Measurements from ENCODE around the gene UBE2D1.

The UBE2D1 gene

GRCh38 chr10:58334817-58335305 is at the start of gene UBE2D1:
Gene UBE2D1, plus strand, starts transcription at chr10:58335006. Its CDS starts 196 bp downstream, at chr10:58335202.
- peak; percentile 61 to 66 for DNase-seq (ENCODE audit: low read depth in 2 of 2, low spot score in 1 of 2)

GRCh38 chr10:58291538-58292174 is 43.1 kb upstream of the UBE2D1 start:
- no peak for DNase-seq (ENCODE audit: low read depth in 2 of 2, low spot score in 1 of 2)

GRCh38 chr10:58293989-58294388 is 40.8 kb upstream of the UBE2D1 start:
- no peak for DNase-seq (ENCODE audit: low read depth in 2 of 2, low spot score in 1 of 2)

- peak; percentile 24 to 34 for DNase-seq (ENCODE audit: low read depth in 2 of 2, low spot score in 1 of 2)
Observed at GRCh38 chr10:58299580-58299979, 35.2 kb upstream of the UBE2D1 start.

GRCh38 chr10:58300676-58301075 is 34.1 kb upstream of the UBE2D1 start:
- no peak for DNase-seq (ENCODE audit: low read depth in 2 of 2, low spot score in 1 of 2)

GRCh38 chr10:58302254-58302653 is 32.6 kb upstream of the UBE2D1 start:
- no peak for DNase-seq (ENCODE audit: low read depth in 2 of 2, low spot score in 1 of 2)

GRCh38 chr10:58304099-58304633 is 30.6 kb upstream of the UBE2D1 start:
- no peak for DNase-seq (ENCODE audit: low read depth in 2 of 2, low spot score in 1 of 2)

GRCh38 chr10:58305821-58306220 is 29.0 kb upstream of the UBE2D1 start:
- DNase-seq (ENCODE audit: low read depth in 2 of 2, low spot score in 1 of 2), result no peak

- no peak for DNase-seq (ENCODE audit: low read depth in 2 of 2, low spot score in 1 of 2)
Observed at GRCh38 chr10:58307676-58308075, 27.1 kb upstream of the UBE2D1 start.

GRCh38 chr10:58311026-58311425 is 23.8 kb upstream of the UBE2D1 start:
- no peak for DNase-seq (ENCODE audit: low read depth in 2 of 2, low spot score in 1 of 2)

GRCh38 chr10:58316874-58317273 is 17.9 kb upstream of the UBE2D1 start:
- DNase-seq (ENCODE audit: low read depth in 2 of 2, low spot score in 1 of 2), result no peak

GRCh38 chr10:58318346-58318745 is 16.5 kb upstream of the UBE2D1 start:
- no peak for DNase-seq (ENCODE audit: low read depth in 2 of 2, low spot score in 1 of 2)

- no peak for DNase-seq (ENCODE audit: low read depth in 2 of 2, low spot score in 1 of 2)
Observed at GRCh38 chr10:58319599-58319998, 15.2 kb upstream of the UBE2D1 start.

- no peak for DNase-seq (ENCODE audit: low read depth in 2 of 2, low spot score in 1 of 2)
Observed at GRCh38 chr10:58320351-58321049, 14.3 kb upstream of the UBE2D1 start.

GRCh38 chr10:58322072-58322834 is 12.6 kb upstream of the UBE2D1 start:
- DNase-seq (ENCODE audit: low read depth in 2 of 2, low spot score in 1 of 2), result no peak

- no peak for DNase-seq (ENCODE audit: low read depth in 2 of 2, low spot score in 1 of 2)
Observed at GRCh38 chr10:58322835-58323209, 12.0 kb upstream of the UBE2D1 start.

GRCh38 chr10:58326967-58327381 is 7.8 kb upstream of the UBE2D1 start:
- no peak for DNase-seq (ENCODE audit: low read depth in 2 of 2, low spot score in 1 of 2)

- no peak for DNase-seq (ENCODE audit: low read depth in 2 of 2, low spot score in 1 of 2)
Observed at GRCh38 chr10:58328233-58328632, 6.6 kb upstream of the UBE2D1 start.

GRCh38 chr10:58330431-58330830 is 4.4 kb upstream of the UBE2D1 start:
- DNase-seq (ENCODE audit: low read depth in 2 of 2, low spot score in 1 of 2), result no peak

GRCh38 chr10:58331646-58332045 is 3.2 kb upstream of the UBE2D1 start:
- DNase-seq (ENCODE audit: low read depth in 2 of 2, low spot score in 1 of 2), result no peak

GRCh38 chr10:58335306-58336005 is 650 bp downstream of the UBE2D1 start:
- no peak for DNase-seq (ENCODE audit: low read depth in 2 of 2, low spot score in 1 of 2)
